Right renal cortex interstitium (tissue), 3 donors: ENCODE measurements around the gene BBS12. TPM values are rescaled to one million over a fixed set of nuclear protein-coding genes. Genes with fewer than 3 reads are reported as not detected.

Experiments
- DNase-seq, 3 donors: peaks; one replicate each; pipeline ENCODE4 v3.0.0-alpha.2; 2013; ENCODE audit warnings: low read depth in 3 of 3, low spot score in 2 of 3
- polyA plus RNA-seq, 3 donors: library from polyadenylated mRNA; unstranded; fragments of 120-200 nt; gene quantifications; one replicate each; pipeline ENCODE4 v1.2.1, GENCODE V29; 2013; ENCODE audit not compliant: insufficient read length in 3 of 3

BBS12 gene
- 10 to 100 TPM; 14.8 to 16.2 (median 15.1) TPM for polyA plus RNA-seq

- DNase-seq: peak; percentile 97 to 100 (median 100)
Observed at GRCh38 chr4:122732329-122733026, at the start of gene BBS12. Gene BBS12 (plus strand): TSS chr4:122732704. CDS start chr4:122741893, 9,189 bp downstream.

GRCh38 chr4:122686691-122687090 is 45.8 kb upstream of the BBS12 start:
- DNase-seq: no peak

- DNase-seq: no peak
Observed at GRCh38 chr4:122687531-122688061, 44.9 kb upstream of the BBS12 start.

GRCh38 chr4:122688529-122689140 is 43.9 kb upstream of the BBS12 start:
- DNase-seq: no peak

- no peak for DNase-seq
Observed at GRCh38 chr4:122689972-122690371, 42.5 kb upstream of the BBS12 start.

GRCh38 chr4:122691988-122692387 is 40.5 kb upstream of the BBS12 start:
- no peak for DNase-seq

GRCh38 chr4:122692641-122693520 is 39.6 kb upstream of the BBS12 start:
- DNase-seq: no peak

GRCh38 chr4:122695226-122695625 is 37.3 kb upstream of the BBS12 start:
- DNase-seq: no peak

- DNase-seq: no peak
Observed at GRCh38 chr4:122700178-122700725, 32.3 kb upstream of the BBS12 start.

- no peak for DNase-seq
Observed at GRCh38 chr4:122701061-122701460, 31.4 kb upstream of the BBS12 start.

GRCh38 chr4:122701965-122702364 is 30.5 kb upstream of the BBS12 start:
- DNase-seq: no peak

GRCh38 chr4:122702939-122703338 is 29.6 kb upstream of the BBS12 start:
- DNase-seq: no peak

GRCh38 chr4:122703868-122704267 is 28.6 kb upstream of the BBS12 start:
- no peak for DNase-seq

- DNase-seq: no peak
Observed at GRCh38 chr4:122705009-122705408, 27.5 kb upstream of the BBS12 start.

- DNase-seq: no peak
Observed at GRCh38 chr4:122705547-122706117, 26.9 kb upstream of the BBS12 start.

- DNase-seq: no peak
Observed at GRCh38 chr4:122706511-122706910, 26.0 kb upstream of the BBS12 start.

- DNase-seq: no peak
Observed at GRCh38 chr4:122707497-122707896, 25.0 kb upstream of the BBS12 start.

- no peak for DNase-seq
Observed at GRCh38 chr4:122709236-122709635, 23.3 kb upstream of the BBS12 start.

- DNase-seq: no peak
Observed at GRCh38 chr4:122710434-122711308, 21.8 kb upstream of the BBS12 start.

GRCh38 chr4:122711919-122712318 is 20.6 kb upstream of the BBS12 start:
- no peak for DNase-seq
